H1 (cell line): ENCODE data around the gene ESD. TPM values are rescaled to one million over a fixed set of nuclear protein-coding genes. Genes with fewer than 3 reads are reported as not detected.

ENCODE experiments used
- BCL11A ChIP-seq, 2 experiments: IDR thresholded peaks; one replicate each; pipeline ENCODE4 v1.6.1; 2011; ENCODE audit warnings: low read depth in 2 of 2, low read length in 2 of 2, mild to moderate bottlenecking in 2 of 2
- CBX8 ChIP-seq: fragments of 300-800, 300-1000 bp; sonication (generic); IDR thresholded peaks from 2 replicates; pipeline ENCODE4 v1.7.1; 2016; ENCODE audit warnings: low read depth, low read length, borderline replicate concordance
- EZH2 ChIP-seq: fragments of 200-600 bp; sonication (generic); IDR thresholded peaks from 2 replicates; pipeline ENCODE4 v1.7.1; 2012; ENCODE audit warnings: low read depth, mild to moderate bottlenecking, moderate library complexity, low read length, inconsistent platforms; ENCODE audit not compliant: severe bottlenecking
- HDAC2 ChIP-seq, 2 experiments: fragments of 300-600 bp in 1 of 2; sonication (generic) in 1 of 2; IDR thresholded peaks; 2 replicates each; pipeline ENCODE4 v1.6.1; 2011 to 2012; ENCODE audit warnings: low read depth in 2 of 2, low read length in 2 of 2, mild to moderate bottlenecking in 2 of 2, moderate library complexity in 2 of 2, borderline replicate concordance in 1 of 2, inconsistent platforms in 1 of 2
- NANOG ChIP-seq: IDR thresholded peaks from 2 replicates; pipeline ENCODE4 v1.6.1; 2011; ENCODE audit warnings: low read length, low read depth, mild to moderate bottlenecking, inconsistent platforms; ENCODE audit not compliant: insufficient read depth, poor library complexity, severe bottlenecking
- POLR2AphosphoS5 ChIP-seq: IDR thresholded peaks from 2 replicates; pipeline ENCODE4 v1.6.1; 2011; ENCODE audit warnings: low read depth, low read length
- polyA plus RNA-seq, 7 experiments: library from polyadenylated mRNA; depleted of rRNA in 3 of 7; stranded (reverse) in 5 of 7; unstranded in 2 of 7; fragments of >200 nt in 5 of 7; fragments of 200-250 nt in 2 of 7; gene quantifications; 1 replicate in 5 of 7; 2 replicates in 1 of 7; 4 replicates in 1 of 7; pipeline versions ENCODE4 v1.2.1 to v1.2.3, GENCODE V29; 2011 to 2013; ENCODE audit warnings: missing spikeins in 2 of 7, mixed read lengths in 2 of 7
- total RNA-seq: library from RNA; stranded (reverse); fragmentation: NEBNext Ultra II Directional; extraction: Animal tissue kit (Norgen Biotek cat#: 25700); gene quantifications from 2 replicates; pipeline ENCODE4 v1.2.1, GENCODE V29; 2021
- TF ChIP-seq, protein P1 (sequence below): fragments of 300-600 bp; sonication (generic); IDR thresholded peaks from 2 replicates; pipeline ENCODE4 v1.7.1; 2012; ENCODE audit warnings: low read length, moderate library complexity, mild to moderate bottlenecking, inconsistent platforms; ENCODE audit not compliant: insufficient replicate concordance
- TF ChIP-seq, protein P2 (sequence below): IDR thresholded peaks from 2 replicates; pipeline ENCODE4 v1.6.1; 2011; ENCODE audit warnings: low read depth, mild to moderate bottlenecking, low read length; ENCODE audit not compliant: insufficient read depth
- TF ChIP-seq, protein P3 (sequence below): IDR thresholded peaks from 2 replicates; pipeline ENCODE4 v1.6.1; 2011; ENCODE audit warnings: low read length, improper control_type of control experiment

Gene ESD
- total and polyA plus RNA-seq, 2 of the 8 experiments (the other 6 are each of a cell fraction or from before 2014, with no cell fraction given), result 40.3 to 55.8 TPM

DNA sequence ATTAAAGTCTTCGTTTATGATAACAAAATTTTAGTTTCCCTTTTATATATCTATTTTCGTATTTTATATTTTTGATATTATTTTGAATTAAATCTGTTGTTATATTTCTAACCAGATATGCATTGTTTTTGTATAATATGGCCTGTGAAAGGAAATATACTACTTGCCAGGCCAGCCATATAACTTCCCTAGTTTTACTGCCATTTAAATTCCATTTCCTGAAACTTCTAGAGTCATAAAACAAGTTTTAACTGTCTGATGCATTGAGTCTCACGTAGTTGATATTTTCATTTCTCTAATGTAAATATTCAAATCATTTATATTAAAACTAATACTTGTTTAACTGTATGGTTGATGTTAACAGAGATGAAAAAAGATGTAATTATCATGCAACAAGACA lies 13.5 kb downstream of the ESD start (continued):
- TF ChIP-seq, protein P1, sequence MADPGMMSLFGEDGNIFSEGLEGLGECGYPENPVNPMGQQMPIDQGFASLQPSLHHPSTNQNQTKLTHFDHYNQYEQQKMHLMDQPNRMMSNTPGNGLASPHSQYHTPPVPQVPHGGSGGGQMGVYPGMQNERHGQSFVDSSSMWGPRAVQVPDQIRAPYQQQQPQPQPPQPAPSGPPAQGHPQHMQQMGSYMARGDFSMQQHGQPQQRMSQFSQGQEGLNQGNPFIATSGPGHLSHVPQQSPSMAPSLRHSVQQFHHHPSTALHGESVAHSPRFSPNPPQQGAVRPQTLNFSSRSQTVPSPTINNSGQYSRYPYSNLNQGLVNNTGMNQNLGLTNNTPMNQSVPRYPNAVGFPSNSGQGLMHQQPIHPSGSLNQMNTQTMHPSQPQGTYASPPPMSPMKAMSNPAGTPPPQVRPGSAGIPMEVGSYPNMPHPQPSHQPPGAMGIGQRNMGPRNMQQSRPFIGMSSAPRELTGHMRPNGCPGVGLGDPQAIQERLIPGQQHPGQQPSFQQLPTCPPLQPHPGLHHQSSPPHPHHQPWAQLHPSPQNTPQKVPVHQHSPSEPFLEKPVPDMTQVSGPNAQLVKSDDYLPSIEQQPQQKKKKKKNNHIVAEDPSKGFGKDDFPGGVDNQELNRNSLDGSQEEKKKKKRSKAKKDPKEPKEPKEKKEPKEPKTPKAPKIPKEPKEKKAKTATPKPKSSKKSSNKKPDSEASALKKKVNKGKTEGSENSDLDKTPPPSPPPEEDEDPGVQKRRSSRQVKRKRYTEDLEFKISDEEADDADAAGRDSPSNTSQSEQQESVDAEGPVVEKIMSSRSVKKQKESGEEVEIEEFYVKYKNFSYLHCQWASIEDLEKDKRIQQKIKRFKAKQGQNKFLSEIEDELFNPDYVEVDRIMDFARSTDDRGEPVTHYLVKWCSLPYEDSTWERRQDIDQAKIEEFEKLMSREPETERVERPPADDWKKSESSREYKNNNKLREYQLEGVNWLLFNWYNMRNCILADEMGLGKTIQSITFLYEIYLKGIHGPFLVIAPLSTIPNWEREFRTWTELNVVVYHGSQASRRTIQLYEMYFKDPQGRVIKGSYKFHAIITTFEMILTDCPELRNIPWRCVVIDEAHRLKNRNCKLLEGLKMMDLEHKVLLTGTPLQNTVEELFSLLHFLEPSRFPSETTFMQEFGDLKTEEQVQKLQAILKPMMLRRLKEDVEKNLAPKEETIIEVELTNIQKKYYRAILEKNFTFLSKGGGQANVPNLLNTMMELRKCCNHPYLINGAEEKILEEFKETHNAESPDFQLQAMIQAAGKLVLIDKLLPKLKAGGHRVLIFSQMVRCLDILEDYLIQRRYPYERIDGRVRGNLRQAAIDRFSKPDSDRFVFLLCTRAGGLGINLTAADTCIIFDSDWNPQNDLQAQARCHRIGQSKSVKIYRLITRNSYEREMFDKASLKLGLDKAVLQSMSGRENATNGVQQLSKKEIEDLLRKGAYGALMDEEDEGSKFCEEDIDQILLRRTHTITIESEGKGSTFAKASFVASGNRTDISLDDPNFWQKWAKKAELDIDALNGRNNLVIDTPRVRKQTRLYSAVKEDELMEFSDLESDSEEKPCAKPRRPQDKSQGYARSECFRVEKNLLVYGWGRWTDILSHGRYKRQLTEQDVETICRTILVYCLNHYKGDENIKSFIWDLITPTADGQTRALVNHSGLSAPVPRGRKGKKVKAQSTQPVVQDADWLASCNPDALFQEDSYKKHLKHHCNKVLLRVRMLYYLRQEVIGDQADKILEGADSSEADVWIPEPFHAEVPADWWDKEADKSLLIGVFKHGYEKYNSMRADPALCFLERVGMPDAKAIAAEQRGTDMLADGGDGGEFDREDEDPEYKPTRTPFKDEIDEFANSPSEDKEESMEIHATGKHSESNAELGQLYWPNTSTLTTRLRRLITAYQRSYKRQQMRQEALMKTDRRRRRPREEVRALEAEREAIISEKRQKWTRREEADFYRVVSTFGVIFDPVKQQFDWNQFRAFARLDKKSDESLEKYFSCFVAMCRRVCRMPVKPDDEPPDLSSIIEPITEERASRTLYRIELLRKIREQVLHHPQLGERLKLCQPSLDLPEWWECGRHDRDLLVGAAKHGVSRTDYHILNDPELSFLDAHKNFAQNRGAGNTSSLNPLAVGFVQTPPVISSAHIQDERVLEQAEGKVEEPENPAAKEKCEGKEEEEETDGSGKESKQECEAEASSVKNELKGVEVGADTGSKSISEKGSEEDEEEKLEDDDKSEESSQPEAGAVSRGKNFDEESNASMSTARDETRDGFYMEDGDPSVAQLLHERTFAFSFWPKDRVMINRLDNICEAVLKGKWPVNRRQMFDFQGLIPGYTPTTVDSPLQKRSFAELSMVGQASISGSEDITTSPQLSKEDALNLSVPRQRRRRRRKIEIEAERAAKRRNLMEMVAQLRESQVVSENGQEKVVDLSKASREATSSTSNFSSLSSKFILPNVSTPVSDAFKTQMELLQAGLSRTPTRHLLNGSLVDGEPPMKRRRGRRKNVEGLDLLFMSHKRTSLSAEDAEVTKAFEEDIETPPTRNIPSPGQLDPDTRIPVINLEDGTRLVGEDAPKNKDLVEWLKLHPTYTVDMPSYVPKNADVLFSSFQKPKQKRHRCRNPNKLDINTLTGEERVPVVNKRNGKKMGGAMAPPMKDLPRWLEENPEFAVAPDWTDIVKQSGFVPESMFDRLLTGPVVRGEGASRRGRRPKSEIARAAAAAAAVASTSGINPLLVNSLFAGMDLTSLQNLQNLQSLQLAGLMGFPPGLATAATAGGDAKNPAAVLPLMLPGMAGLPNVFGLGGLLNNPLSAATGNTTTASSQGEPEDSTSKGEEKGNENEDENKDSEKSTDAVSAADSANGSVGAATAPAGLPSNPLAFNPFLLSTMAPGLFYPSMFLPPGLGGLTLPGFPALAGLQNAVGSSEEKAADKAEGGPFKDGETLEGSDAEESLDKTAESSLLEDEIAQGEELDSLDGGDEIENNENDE, result no peak
- TF ChIP-seq, protein P2, sequence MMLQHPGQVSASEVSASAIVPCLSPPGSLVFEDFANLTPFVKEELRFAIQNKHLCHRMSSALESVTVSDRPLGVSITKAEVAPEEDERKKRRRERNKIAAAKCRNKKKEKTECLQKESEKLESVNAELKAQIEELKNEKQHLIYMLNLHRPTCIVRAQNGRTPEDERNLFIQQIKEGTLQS, result no peak
- no peak for TF ChIP-seq HDAC2 (IDR thresholded peaks at IDR 0.05; ENCODE audit: borderline replicate concordance in 1 of 2, low read depth in 2 of 2, low read length in 2 of 2)
- TF ChIP-seq CBX8, result no peak
- TF ChIP-seq, protein P3, sequence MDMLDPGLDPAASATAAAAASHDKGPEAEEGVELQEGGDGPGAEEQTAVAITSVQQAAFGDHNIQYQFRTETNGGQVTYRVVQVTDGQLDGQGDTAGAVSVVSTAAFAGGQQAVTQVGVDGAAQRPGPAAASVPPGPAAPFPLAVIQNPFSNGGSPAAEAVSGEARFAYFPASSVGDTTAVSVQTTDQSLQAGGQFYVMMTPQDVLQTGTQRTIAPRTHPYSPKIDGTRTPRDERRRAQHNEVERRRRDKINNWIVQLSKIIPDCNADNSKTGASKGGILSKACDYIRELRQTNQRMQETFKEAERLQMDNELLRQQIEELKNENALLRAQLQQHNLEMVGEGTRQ, result no peak
- no peak for TF ChIP-seq POLR2AphosphoS5
- no peak for TF ChIP-seq EZH2
- no peak for TF ChIP-seq BCL11A (IDR thresholded peaks at IDR 0.05; ENCODE audit: low read depth in 2 of 2, low read length in 2 of 2)
- no peak for TF ChIP-seq NANOG
